HG02870 (cell line): ENCODE data around the gene PHRF1.
"Not testable (repeated sequence)": the region's sequence is repeated elsewhere in the genome, so short reads cannot be mapped to it uniquely, and the experiment has no call there.

Source experiments
- ATAC-seq: cut with Tn5 transposase; IDR thresholded peaks from one replicate; pipeline ENCODE4 v1.9.1; 2021; ENCODE audit warnings: mild to moderate bottlenecking, moderate library complexity; ENCODE audit not compliant: unreplicated experiment

PHRF1 gene

GRCh38 chr11:647672-648158 is 71.4 kb downstream of the PHRF1 start:
- ATAC-seq, result not testable (repeated sequence)

- ATAC-seq, result no peak
These were observed 74.2 kb downstream of the PHRF1 start for GRCh38 chr11:650482-650881.

GRCh38 chr11:653136-653535 is 76.9 kb downstream of the PHRF1 start:
- not testable (repeated sequence) for ATAC-seq

GRCh38 chr11:653837-654236 is 77.6 kb downstream of the PHRF1 start:
- no peak for ATAC-seq

GRCh38 chr11:654444-654843 is 78.2 kb downstream of the PHRF1 start:
- ATAC-seq, result not testable (repeated sequence)

DNA sequence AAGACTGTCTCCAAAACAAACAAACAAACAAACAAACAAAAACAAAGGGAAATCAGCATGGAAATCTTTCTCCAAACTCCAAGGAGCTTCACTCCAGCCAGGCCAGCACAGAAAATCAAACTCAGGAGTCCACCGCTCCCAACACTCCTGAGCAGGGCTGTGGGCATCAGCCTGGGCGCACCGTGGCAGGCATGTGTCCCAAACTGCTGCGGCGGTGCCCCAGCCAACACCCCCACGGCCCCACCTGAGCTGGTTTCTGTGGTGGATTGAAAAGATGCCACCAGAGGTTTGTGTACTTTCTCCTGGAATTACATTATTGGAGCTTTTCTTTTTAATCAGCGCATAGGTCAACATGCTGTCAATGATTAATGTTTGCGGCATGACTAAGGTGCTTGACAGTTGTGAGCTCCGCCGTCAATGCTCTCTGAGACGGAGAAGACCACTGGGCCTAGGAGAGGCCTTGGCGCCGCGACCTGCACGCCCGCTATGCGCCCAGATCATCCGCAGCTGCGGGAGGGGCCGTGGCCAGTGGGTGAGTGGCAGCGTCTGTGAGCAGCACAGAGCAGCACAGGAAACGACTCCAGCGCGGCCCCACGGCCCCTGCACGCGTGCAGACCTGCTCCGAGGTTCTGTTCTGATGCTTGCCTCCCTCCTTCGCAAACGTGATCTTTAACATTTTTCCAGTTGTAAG is 78.9 kb downstream of the PHRF1 start:
- ATAC-seq, result no peak

DNA sequence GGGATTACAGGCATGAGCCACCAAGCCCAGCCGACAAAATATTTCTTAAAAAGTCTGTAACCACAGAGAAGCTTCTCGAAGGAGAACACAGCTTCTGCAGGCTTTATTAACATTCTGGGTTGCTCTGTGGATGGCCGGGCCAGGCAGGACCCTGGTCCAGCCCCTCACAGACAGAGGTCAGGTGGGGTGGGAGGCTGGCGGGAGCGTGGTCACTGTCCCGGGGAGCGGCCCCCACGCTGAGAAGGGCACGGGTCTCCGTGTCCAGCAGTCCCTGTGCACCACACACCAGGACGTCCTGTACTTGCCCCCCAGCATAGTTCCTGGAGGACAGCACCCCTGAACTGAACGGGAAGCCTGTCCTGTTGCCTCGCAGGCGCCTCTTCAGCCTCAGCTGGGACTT is 80.2 kb downstream of the PHRF1 start:
- ATAC-seq, result no peak

DNA sequence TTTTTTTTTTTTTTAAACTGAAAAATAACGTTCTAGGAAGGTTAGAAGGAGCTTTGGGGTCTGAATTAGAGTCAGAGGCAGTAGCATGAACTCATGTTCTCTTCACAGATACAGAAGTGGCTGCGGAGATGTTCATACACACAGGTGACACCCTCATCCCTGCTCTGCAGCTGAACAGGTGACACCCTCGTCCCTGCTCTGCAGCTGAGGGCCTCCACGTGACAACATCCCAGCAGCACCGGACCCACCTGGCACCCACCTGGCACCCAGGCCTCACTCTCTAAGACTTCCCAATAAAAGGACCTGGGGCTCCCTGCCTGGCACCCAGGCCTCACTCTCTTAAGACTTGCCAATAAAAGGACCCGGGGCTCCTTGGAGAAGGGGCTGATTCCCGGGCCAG is 80.6 kb downstream of the PHRF1 start:
- ATAC-seq, result no peak

DNA sequence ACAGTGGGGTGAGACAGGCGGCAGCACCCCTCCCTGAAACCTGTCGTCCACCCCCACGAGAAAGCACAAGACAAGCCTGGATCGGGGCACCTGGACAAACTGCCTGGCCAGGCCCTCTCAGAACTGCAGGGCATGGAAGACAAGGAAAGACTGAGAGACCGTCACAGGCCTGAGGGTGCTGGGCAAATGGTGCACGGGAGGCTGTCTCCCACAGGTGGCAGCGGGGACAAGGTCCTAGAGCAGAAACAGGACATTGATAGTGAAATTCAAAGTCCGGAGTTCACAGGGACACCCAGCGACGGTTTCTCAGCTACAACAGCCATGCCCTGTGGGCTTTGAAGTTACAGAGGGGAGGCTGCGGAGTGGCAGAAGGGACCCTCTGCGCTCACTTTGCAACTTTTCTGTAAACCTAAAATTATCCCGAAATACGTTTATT is 81.4 kb downstream of the PHRF1 start:
- no peak for ATAC-seq

DNA sequence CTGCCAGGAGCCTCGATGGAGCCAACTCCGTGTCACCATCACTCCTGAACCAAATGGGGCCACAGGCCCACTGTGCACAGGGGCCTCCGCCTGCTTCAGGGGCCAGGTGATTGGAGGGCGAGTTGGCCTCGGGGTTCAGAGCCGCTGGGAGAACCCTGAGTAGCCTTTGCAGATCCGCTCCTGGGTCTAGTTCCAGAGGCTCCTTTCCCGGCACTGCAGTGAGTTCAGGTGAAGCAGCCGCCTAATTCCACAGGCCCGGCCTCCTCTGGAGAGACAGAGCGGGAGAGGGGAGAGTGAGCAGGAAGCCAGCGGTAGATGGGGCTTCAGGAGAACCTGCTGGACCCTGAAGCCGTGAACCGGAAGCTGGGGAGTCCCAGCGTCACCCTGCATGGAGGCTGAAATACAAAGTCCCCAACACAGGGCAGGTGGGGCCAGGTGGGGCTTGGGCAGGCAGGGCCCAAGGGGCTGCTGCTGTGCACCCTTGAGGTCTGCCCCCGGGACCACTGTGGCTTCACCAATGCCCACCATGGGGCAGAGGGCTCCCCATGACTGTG is 83.3 kb downstream of the PHRF1 start:
- ATAC-seq, result no peak

- no peak for ATAC-seq
These were observed 84.0 kb downstream of the PHRF1 start for GRCh38 chr11:660281-660680.

- ATAC-seq, result no peak
These were observed 84.6 kb downstream of the PHRF1 start for GRCh38 chr11:660681-661444.
